ENCODE data around the gene COL9A2. TPM values are rescaled to one million over a fixed set of nuclear protein-coding genes. Genes with fewer than 3 reads are reported as not detected.

Gene COL9A2
- total RNA-seq, 1 donor, result 0.86 TPM

GRCh38 chr1:40300249-40300567, 16.9 kb downstream of the COL9A2 start:
- TF ChIP-seq CTCF (IDR thresholded peaks at IDR 0.05; ENCODE audit: insufficient read depth, low read depth, low read length), result no peak
- no peak overlapping the region for H3K4me3 ChIP-seq (ENCODE audit: low read depth, low read length)
- no peak for DNase-seq (ENCODE audit: low read depth)

GRCh38 chr1:40299366-40300248, 17.5 kb downstream of the COL9A2 start:
- no peak for DNase-seq (ENCODE audit: low read depth)
- no peak overlapping the region for H3K4me3 ChIP-seq (ENCODE audit: low read depth, low read length)
- no peak for TF ChIP-seq CTCF (IDR thresholded peaks at IDR 0.05; ENCODE audit: insufficient read depth, low read depth, low read length)

- no peak for DNase-seq (ENCODE audit: low read depth)
- H3K4me3 ChIP-seq (ENCODE audit: low read depth, low read length), result no peak overlapping the region
- TF ChIP-seq CTCF (IDR thresholded peaks at IDR 0.05; ENCODE audit: insufficient read depth, low read depth, low read length), result no peak
Observed at GRCh38 chr1:40291293-40291692, 25.8 kb downstream of the COL9A2 start.

GRCh38 chr1:40281853-40282252, 35.2 kb downstream of the COL9A2 start:
- no peak overlapping the region for H3K4me3 ChIP-seq (ENCODE audit: low read depth, low read length)
- DNase-seq (ENCODE audit: low read depth), result no peak
- no peak for TF ChIP-seq CTCF (IDR thresholded peaks at IDR 0.05; ENCODE audit: insufficient read depth, low read depth, low read length)

- no peak for TF ChIP-seq CTCF (IDR thresholded peaks at IDR 0.05; ENCODE audit: insufficient read depth, low read depth, low read length)
- DNase-seq (ENCODE audit: low read depth), result no peak
- H3K4me3 ChIP-seq (ENCODE audit: low read depth, low read length), result no peak overlapping the region
Observed at GRCh38 chr1:40276122-40276521, 41.0 kb downstream of the COL9A2 start.

- no peak for TF ChIP-seq CTCF (IDR thresholded peaks at IDR 0.05; ENCODE audit: insufficient read depth, low read depth, low read length)
- no peak overlapping the region for H3K4me3 ChIP-seq (ENCODE audit: low read depth, low read length)
- no peak for DNase-seq (ENCODE audit: low read depth)
Observed at GRCh38 chr1:40274331-40274730, 42.8 kb downstream of the COL9A2 start.
